K562 (cell line): ENCODE data around the gene TRPV6. TPM values are rescaled to one million over a fixed set of nuclear protein-coding genes. Genes with fewer than 3 reads are reported as not detected.

ENCODE experiments used
- ARID2 ChIP-seq: fragments of 450-650 bp; IDR thresholded peaks from 2 replicates; pipeline ENCODE4 v1.6.1; 2017; ENCODE audit warnings: antibody characterized with exemption, mild to moderate bottlenecking
- CBX3 ChIP-seq, 2 experiments: IDR thresholded peaks; 1 replicate in 1 of 2; 2 replicates in 1 of 2; pipeline ENCODE4 v1.6.1; 2012; ENCODE audit warnings: inconsistent platforms in 2 of 2, low read length in 2 of 2, borderline replicate concordance in 1 of 2, control low read depth in 1 of 2
- DACH1 ChIP-seq: fragments of 450-650 bp; IDR thresholded peaks from 2 replicates; pipeline ENCODE4 v1.6.1; 2018; ENCODE audit not compliant: partially characterized antibody
- EP400 ChIP-seq: fragments of 450-650 bp; IDR thresholded peaks from 2 replicates; pipeline ENCODE4 v1.6.1; 2017; ENCODE audit warnings: antibody characterized with exemption, mild to moderate bottlenecking, moderate library complexity
- HDGF ChIP-seq: fragments of 450-650 bp; IDR thresholded peaks from 2 replicates; pipeline ENCODE4 v1.6.1; 2016
- KDM4B ChIP-seq, 2 experiments: fragments of 450-650 bp in 1 of 2; sonication (generic) in 1 of 2; IDR thresholded peaks; 2 replicates each; pipeline ENCODE4 v1.6.1; 2016 to 2017; ENCODE audit warnings: borderline replicate concordance in 2 of 2, antibody characterized with exemption in 1 of 2, low read depth in 1 of 2, mild to moderate bottlenecking in 1 of 2
- L3MBTL2 ChIP-seq: fragments of 450-650 bp; IDR thresholded peaks from 2 replicates; pipeline ENCODE4 v1.6.1; 2016; ENCODE audit warnings: mild to moderate bottlenecking, moderate library complexity
- PURB ChIP-seq: sonication (generic); formaldehyde crosslinking; IDR thresholded peaks from 2 replicates; pipeline ENCODE4 v1.9.0; 2021; ENCODE audit warnings: low read depth, mild to moderate bottlenecking, missing genetic modification reagents
- SPI1 ChIP-seq: IDR thresholded peaks from 2 replicates; pipeline ENCODE4 v1.6.1; 2011; ENCODE audit warnings: low read depth, low read length, control low read depth, borderline replicate concordance
- TEAD4 ChIP-seq, 2 experiments: sonication (generic) in 1 of 2; formaldehyde crosslinking in 1 of 2; IDR thresholded peaks; 2 replicates each; pipeline versions ENCODE4 v1.6.1 to v1.8.0; 2012 to 2022; ENCODE audit warnings: borderline replicate concordance in 1 of 2, inconsistent platforms in 1 of 2, low read length in 1 of 2, mild to moderate bottlenecking in 1 of 2, missing genetic modification reagents in 1 of 2
- TRIM28 ChIP-seq: fragments of 450-650 bp; IDR thresholded peaks from 2 replicates; pipeline ENCODE4 v1.6.1; 2017
- ZNF830 ChIP-seq: fragments of 250-450 bp; sonication (Bioruptor Pico); IDR thresholded peaks from 2 replicates; pipeline ENCODE4 v1.5.0; 2021; ENCODE audit warnings: mild to moderate bottlenecking
- polyA plus RNA-seq, 8 experiments: library from polyadenylated mRNA; depleted of rRNA in 4 of 8; stranded (reverse) in 5 of 8; unstranded in 3 of 8; fragments of >200 nt; fragmentation: Nextera tagmentation in 2 of 8; fragmentation: Illumina TruSeq in 1 of 8; extraction: Ambion mirVana in 2 of 8; extraction: Trizol in 1 of 8; gene quantifications; 2 replicates each; pipeline versions ENCODE4 v1.2.1 to v1.2.3, GENCODE V29; 2011 to 2014; ENCODE audit warnings: inconsistent platforms in 1 of 8, missing spikeins in 1 of 8
- total RNA-seq, 7 experiments: library from RNA; depleted of rRNA in 6 of 7; stranded (reverse); fragments of >200 nt in 6 of 7; fragmentation: Illumina TruSeq in 2 of 7; extraction: Trizol in 2 of 7; gene quantifications; 2 replicates each; pipeline versions ENCODE4 v1.2.1 to v1.2.3, GENCODE V29; 2011 to 2021; ENCODE audit warnings: low replicate concordance in 1 of 7
- TF ChIP-seq, protein P1 (sequence below): fragments of 250-450 bp; sonication (Bioruptor Pico); IDR thresholded peaks from 2 replicates; pipeline ENCODE4 v1.8.0; 2021; ENCODE audit warnings: borderline replicate concordance, mild to moderate bottlenecking, moderate library complexity; ENCODE audit not compliant: poor library complexity, severe bottlenecking
- TF ChIP-seq, protein P2 (sequence below), 3 experiments: fragments of 200-800 bp in 1 of 3; fragments of 250-450 bp in 1 of 3; fragments of 450-650 bp in 1 of 3; sonication (Bioruptor Pico) in 1 of 3; sonication (Bioruptor generic) in 1 of 3; formaldehyde crosslinking in 1 of 3; IDR thresholded peaks; 2 replicates each; pipeline versions ENCODE4 v1.6.1 to v1.8.0; 2016 to 2022; ENCODE audit warnings: mild to moderate bottlenecking in 2 of 3, missing genetic modification characterization in 2 of 3, missing compliant biosample characterization in 1 of 3, moderate library complexity in 1 of 3

TRPV6 gene
- total and polyA plus RNA-seq, 9 of the 15 experiments (the other 6 are each of a cell fraction or from before 2014, with no cell fraction given), result 0.04 to 0.36 (median 0.11) TPM

GRCh38 chr7:142925413-142925812 is 39.9 kb upstream of the TRPV6 start (continued):
- no peak for TF ChIP-seq SPI1
- no peak for TF ChIP-seq TEAD4 (IDR thresholded peaks at IDR 0.05; ENCODE audit: low read length)
- no peak for TF ChIP-seq TEAD4 (CRISPR knock-in tag; IDR thresholded peaks at IDR 0.05; ENCODE audit: borderline replicate concordance)
- TF ChIP-seq KDM4B (IDR thresholded peaks at IDR 0.05; ENCODE audit: borderline replicate concordance in 2 of 2, low read depth in 1 of 2), result no peak
- TF ChIP-seq EP400, result no peak
- peak in 1 of 2 experiments; percentile 53; a peak in 1 of 3 replicates for TF ChIP-seq CBX3 (IDR thresholded peaks at IDR 0.05; ENCODE audit: borderline replicate concordance in 1 of 2, low read length in 2 of 2)
- TF ChIP-seq TRIM28, result no peak
- no peak for TF ChIP-seq HDGF
- peak; percentile 80 for TF ChIP-seq L3MBTL2
- TF ChIP-seq ARID2, result no peak
- TF ChIP-seq ZNF830 (CRISPR knock-in tag), result no peak
- TF ChIP-seq PURB, result no peak
- TF ChIP-seq, protein P1, sequence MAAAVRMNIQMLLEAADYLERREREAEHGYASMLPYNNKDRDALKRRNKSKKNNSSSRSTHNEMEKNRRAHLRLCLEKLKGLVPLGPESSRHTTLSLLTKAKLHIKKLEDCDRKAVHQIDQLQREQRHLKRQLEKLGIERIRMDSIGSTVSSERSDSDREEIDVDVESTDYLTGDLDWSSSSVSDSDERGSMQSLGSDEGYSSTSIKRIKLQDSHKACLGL (CRISPR knock-in tag), result no peak
- TF ChIP-seq, protein P2, sequence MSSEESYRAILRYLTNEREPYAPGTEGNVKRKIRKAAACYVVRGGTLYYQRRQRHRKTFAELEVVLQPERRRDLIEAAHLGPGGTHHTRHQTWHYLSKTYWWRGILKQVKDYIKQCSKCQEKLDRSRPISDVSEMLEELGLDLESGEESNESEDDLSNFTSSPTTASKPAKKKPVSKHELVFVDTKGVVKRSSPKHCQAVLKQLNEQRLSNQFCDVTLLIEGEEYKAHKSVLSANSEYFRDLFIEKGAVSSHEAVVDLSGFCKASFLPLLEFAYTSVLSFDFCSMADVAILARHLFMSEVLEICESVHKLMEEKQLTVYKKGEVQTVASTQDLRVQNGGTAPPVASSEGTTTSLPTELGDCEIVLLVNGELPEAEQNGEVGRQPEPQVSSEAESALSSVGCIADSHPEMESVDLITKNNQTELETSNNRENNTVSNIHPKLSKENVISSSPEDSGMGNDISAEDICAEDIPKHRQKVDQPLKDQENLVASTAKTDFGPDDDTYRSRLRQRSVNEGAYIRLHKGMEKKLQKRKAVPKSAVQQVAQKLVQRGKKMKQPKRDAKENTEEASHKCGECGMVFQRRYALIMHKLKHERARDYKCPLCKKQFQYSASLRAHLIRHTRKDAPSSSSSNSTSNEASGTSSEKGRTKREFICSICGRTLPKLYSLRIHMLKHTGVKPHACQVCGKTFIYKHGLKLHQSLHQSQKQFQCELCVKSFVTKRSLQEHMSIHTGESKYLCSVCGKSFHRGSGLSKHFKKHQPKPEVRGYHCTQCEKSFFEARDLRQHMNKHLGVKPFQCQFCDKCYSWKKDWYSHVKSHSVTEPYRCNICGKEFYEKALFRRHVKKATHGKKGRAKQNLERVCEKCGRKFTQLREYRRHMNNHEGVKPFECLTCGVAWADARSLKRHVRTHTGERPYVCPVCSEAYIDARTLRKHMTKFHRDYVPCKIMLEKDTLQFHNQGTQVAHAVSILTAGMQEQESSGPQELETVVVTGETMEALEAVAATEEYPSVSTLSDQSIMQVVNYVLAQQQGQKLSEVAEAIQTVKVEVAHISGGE (CRISPR knock-in tag; IDR thresholded peaks at IDR 0.05), result no peak
- TF ChIP-seq DACH1, result no peak
- TF ChIP-seq, all 486 proteins: peak for 20
